AG04450 (cell line): ENCODE data around the gene AANAT. TPM values are rescaled to one million over a fixed set of nuclear protein-coding genes. Genes with fewer than 3 reads are reported as not detected.

Experiments
- CTCF ChIA-PET: fragments of 300-600, 350-600 bp; formaldehyde crosslinking; extraction: SDS; loops from one replicate; lab custom pipeline; 2022; ENCODE audit warnings: antibody characterized with exemption, inconsistent platforms; lab: Charles Lee
- POLR2A ChIA-PET: fragments of 350-600 bp; formaldehyde crosslinking; extraction: SDS; loops from one replicate; lab custom pipeline; 2021; ENCODE audit warnings: antibody characterized with exemption, inconsistent platforms; lab: Yijun Ruan, JAX
- DNase-seq: peaks from one replicate; pipeline ENCODE4 v3.0.0-alpha.2; 2011; ENCODE audit warnings: low read depth, low spot score
- H3K27ac ChIP-seq: one replicate; pipeline ENCODE4 v1.5.1; 2012; ENCODE audit warnings: low read depth, low read length, control low read depth
- H3K27me3 ChIP-seq: one replicate; pipeline ENCODE4 v1.6.0; 2012; ENCODE audit warnings: low read length; ENCODE audit not compliant: control insufficient read depth, insufficient read depth
- H3K4me3 ChIP-seq: 2 replicates; pipeline ENCODE4 v1.5.1; 2011; ENCODE audit warnings: mild to moderate bottlenecking, low read depth, low read length, control low read depth
- H3K9me3 ChIP-seq: 2 replicates; pipeline ENCODE4 v1.5.1; 2012; ENCODE audit warnings: low read length; ENCODE audit not compliant: control insufficient read depth, insufficient read depth
- polyA plus RNA-seq: library from polyadenylated mRNA; depleted of rRNA; stranded (reverse); fragments of >200 nt; gene quantifications from 2 replicates; pipeline ENCODE4 v1.2.3, GENCODE V29; 2011
- TF ChIP-seq, protein P1 (sequence below): IDR thresholded peaks from 2 replicates; pipeline ENCODE4 v1.5.1; 2011; ENCODE audit warnings: low read depth, low read length, control low read depth, inconsistent platforms

Gene AANAT
- polyA plus RNA-seq, 1 experiment, result not detected

DNA sequence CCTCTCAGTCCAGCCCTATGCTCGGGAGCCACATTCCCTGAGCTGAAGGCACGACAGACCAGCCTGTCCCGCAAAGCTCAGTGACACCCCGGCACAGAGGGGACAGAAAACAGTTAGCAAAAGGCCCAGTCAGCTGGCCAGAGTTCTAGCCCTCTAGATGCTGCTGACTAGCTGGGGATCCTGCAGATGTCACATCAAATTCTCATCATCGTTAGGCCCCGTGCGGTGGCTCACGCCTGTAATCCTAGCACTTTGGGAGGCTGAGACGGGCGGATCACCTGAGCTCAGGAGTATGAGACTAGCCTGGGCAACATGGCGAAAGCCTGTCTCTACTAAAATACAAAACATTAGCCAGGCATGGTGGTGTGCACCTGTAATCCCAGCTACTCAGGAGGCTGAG, 31.7 kb upstream of the AANAT start:
- no peak for DNase-seq
- no peaks in the 10 kb centered on the region for H3K27me3 ChIP-seq
- POLR2A ChIA-PET, result no interaction called here

DNA sequence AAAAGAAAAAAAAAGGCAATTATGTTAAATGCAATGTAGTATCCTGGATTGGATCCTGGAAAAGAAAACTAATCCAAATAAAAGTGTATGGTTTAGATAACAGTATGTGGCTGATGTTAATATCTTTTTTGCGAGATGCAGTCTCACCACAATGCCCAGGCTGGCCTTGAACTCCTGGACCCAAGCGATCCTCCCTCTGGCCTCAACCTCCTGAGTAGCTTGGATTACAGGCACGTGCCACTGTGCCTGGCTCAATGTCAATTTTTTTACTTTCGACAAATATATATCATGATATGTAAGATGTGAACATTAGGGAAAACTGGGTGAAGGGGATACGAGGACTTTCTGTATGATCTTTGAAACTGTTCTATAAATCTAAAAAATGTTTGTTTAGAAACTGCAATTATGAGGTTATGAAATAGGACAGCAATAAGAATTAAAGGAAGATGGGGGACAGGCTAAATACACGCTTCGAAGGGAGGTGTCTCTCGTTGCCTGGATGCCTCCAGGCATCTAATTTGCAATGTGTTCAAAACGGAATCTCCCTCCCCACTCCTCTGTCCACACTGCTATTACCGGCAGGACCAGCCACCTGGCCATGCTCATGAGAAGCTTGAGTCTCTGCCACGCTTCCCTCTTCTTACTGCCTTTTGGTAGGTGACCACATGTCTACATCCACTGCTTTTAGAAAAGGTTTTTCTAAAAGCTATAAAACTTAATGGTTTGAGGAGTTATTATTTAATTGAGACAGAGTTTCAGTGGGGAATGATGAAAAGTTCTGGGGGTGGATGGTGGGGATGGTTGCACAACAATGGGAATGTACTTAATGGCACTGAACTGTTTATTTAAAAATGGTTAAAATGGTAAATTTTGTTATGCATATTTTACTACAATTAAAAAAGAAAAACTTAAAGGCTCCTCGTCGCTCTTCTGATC, 29.7 kb upstream of the AANAT start:
- Histone ChIP-seq H3K9me3 (no peaks in the 10 kb centered on the region), H3K27ac (no peak overlapping the region), H3K27me3 (no peaks in the 10 kb centered on the region), H3K4me3 (no peak overlapping the region)
- DNase-seq, result no peak
- ChIA-PET POLR2A (no interaction called here), CTCF (no interaction called here)
- TF ChIP-seq, protein P1, sequence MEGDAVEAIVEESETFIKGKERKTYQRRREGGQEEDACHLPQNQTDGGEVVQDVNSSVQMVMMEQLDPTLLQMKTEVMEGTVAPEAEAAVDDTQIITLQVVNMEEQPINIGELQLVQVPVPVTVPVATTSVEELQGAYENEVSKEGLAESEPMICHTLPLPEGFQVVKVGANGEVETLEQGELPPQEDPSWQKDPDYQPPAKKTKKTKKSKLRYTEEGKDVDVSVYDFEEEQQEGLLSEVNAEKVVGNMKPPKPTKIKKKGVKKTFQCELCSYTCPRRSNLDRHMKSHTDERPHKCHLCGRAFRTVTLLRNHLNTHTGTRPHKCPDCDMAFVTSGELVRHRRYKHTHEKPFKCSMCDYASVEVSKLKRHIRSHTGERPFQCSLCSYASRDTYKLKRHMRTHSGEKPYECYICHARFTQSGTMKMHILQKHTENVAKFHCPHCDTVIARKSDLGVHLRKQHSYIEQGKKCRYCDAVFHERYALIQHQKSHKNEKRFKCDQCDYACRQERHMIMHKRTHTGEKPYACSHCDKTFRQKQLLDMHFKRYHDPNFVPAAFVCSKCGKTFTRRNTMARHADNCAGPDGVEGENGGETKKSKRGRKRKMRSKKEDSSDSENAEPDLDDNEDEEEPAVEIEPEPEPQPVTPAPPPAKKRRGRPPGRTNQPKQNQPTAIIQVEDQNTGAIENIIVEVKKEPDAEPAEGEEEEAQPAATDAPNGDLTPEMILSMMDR, result no peak

More for the DNA sequence above, 31.7 kb upstream of the AANAT start:
- no peaks in the 10 kb centered on the region for H3K9me3 ChIP-seq
- no peak overlapping the region for H3K27ac ChIP-seq
- CTCF ChIA-PET, result interaction anchor here (1.1 kb wide), 1 partner anchor 18 kb away, joined by 3 read pairs; no protein-coding TSS in a partner anchor
- H3K4me3 ChIP-seq, result no peak overlapping the region
- TF ChIP-seq, protein P1, result no peak

DNA sequence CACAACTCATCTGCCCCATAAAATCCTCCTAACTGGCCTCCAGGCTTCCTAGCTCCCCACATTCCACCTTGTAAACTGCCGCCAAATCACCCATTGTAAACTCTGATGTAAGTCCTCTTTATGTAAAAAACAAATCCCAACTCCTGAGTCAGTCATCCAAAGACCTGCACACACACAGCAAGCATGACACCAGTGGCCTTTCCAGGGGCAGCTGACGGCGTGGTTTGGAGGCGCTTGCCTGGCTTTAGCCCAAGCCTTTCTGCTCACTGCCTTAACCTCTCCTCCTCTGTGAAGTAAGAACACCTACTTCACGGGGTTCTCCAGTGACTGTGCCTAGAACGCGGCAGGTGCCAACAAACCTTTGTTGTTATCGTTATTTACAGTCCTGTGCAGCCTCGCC, 28.5 kb upstream of the AANAT start:
- CTCF ChIA-PET, result no interaction called here
- H3K27ac ChIP-seq, result no peak overlapping the region
- TF ChIP-seq, protein P1, result no peak
- no peaks in the 10 kb centered on the region for H3K9me3 ChIP-seq
- no peaks in the 10 kb centered on the region for H3K27me3 ChIP-seq
- H3K4me3 ChIP-seq, result no peak overlapping the region
- no peak for DNase-seq
- POLR2A ChIA-PET, result no interaction called here

DNA sequence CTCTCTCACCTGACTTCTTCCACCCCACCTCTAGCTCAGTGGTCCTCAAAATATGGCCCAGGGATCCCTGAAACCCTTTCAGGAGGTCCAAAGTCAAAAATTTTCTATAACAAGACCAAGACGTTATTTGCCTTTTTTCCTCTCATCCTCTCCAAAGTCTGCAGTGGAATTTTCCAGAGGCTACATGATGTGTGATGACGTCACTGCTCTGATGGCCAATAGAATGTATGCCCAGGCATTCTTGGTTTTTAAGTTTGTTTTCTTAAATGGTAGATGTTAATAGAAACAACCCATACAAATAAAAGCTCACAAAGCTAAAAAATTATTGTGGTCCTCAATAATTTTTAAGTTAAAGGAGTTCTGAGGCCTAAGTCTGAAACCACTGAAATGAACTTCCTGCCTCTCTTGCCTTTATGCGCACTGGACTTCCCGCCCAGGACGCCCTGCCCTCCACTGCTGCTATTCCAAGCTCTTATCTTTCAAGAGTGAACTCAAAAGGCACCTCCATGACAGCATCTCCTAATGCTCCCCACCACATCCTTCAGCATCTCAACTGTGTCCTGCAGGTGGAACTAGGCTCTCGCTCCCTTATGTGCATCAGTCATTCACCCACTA, 28.0 kb upstream of the AANAT start:
- Histone ChIP-seq H3K27ac (no peak overlapping the region), H3K27me3 (no peaks in the 10 kb centered on the region), H3K4me3 (no peak overlapping the region), H3K9me3 (no peaks in the 10 kb centered on the region)
- TF ChIP-seq, protein P1, result no peak
- ChIA-PET POLR2A (no interaction called here), CTCF (no interaction called here)
- no peak for DNase-seq
